Measurements from ENCODE around the gene ETFA.

- TF ChIP-seq CTCF (IDR thresholded peaks at IDR 0.05) = no peak
- TF ChIP-seq POLR2A (IDR thresholded peaks at IDR 0.05) = no peak
These were observed 82.0 kb downstream of the ETFA start for GRCh38 chr15:76229266-76229665.

Data from esophagus squamous epithelium (tissue), 4 donors.